IMR-90 (cell line): Measurements from ENCODE around the gene ZDHHC7. TPM values are rescaled to one million over a fixed set of nuclear protein-coding genes. Genes with fewer than 3 reads are reported as not detected.

Source experiments
- ATAC-seq: fragments of 200-7000 bp; cut with Tn5 transposase; 2 replicates; pipeline ENCODE4 v1.9.1; 2020; ENCODE audit warnings: low read depth, mild to moderate bottlenecking, moderate library complexity
- BruUV-seq: library from RNA; stranded (reverse); fragments of 400-500 nt; replicated peaks from 2 replicates; lab custom pipeline; 2021; lab: Mats Ljungman, UMichigan
- CTCF ChIA-PET: fragments of 300-600 bp; formaldehyde crosslinking; extraction: SDS; loops from one replicate; lab custom pipeline; 2021; ENCODE audit warnings: antibody characterized with exemption; lab: Yijun Ruan, JAX
- POLR2A ChIA-PET: fragments of 300-600 bp; sonication (Branson Sonifier 250); formaldehyde crosslinking; loops from one replicate; lab custom pipeline; 2022; ENCODE audit warnings: antibody characterized with exemption; ENCODE audit not compliant: unreplicated experiment; lab: Charles Lee
- DNase-seq: peaks from one replicate; pipeline ENCODE4 v3.0.0; 2013
- H2AFZ ChIP-seq: replicated peaks from 2 replicates; pipeline ENCODE3; 2013; ENCODE audit warnings: low read length, mild to moderate bottlenecking; ENCODE audit not compliant: poor library complexity
- H2AK5ac ChIP-seq: 2 replicates; pipeline ENCODE4 v1.6.1; 2013; ENCODE audit warnings: low read depth, low read length, inconsistent platforms
- H2AK9ac ChIP-seq: replicated peaks from 2 replicates; pipeline ENCODE3; 2013; ENCODE audit warnings: mild to moderate bottlenecking, low read depth, low read length, moderate library complexity; ENCODE audit not compliant: poor library complexity
- H2BK120ac ChIP-seq: 2 replicates; pipeline ENCODE4 v1.6.1; 2013; ENCODE audit warnings: low read depth, low read length, inconsistent platforms
- H2BK15ac ChIP-seq: 3 replicates; pipeline ENCODE4 v1.6.1; 2013; ENCODE audit warnings: low read depth, low read length, inconsistent platforms
- H2BK20ac ChIP-seq: 2 replicates; pipeline ENCODE4 v1.6.1; 2013; ENCODE audit warnings: low read depth, mild to moderate bottlenecking, inconsistent platforms, low read length, moderate library complexity
- H2BK5ac ChIP-seq: 2 replicates; pipeline ENCODE4 v1.6.1; 2013; ENCODE audit warnings: mild to moderate bottlenecking, low read depth, low read length, inconsistent platforms; ENCODE audit not compliant: poor library complexity, severe bottlenecking
- H3K14ac ChIP-seq: replicated peaks from 2 replicates; pipeline ENCODE4 v1.6.1; 2013; ENCODE audit warnings: low read depth, low read length, inconsistent platforms
- H3K18ac ChIP-seq: 2 replicates; pipeline ENCODE4 v1.6.1; 2013; ENCODE audit warnings: low read depth, low read length, control low read depth
- H3K23ac ChIP-seq: 2 replicates; pipeline ENCODE4 v1.6.1; 2013; ENCODE audit warnings: low read depth, low read length, inconsistent platforms
- H3K27ac ChIP-seq: 2 replicates; pipeline ENCODE4 v1.5.1; 2013; ENCODE audit warnings: mild to moderate bottlenecking, control low read depth, low read length; ENCODE audit not compliant: insufficient read depth
- H3K27me3 ChIP-seq: 2 replicates; pipeline ENCODE4 v1.6.1; 2013; ENCODE audit warnings: low read length; ENCODE audit not compliant: control insufficient read depth, insufficient read depth
- H3K36me3 ChIP-seq: 2 replicates; pipeline ENCODE4 v1.6.1; 2013; ENCODE audit warnings: low read length, mixed read lengths; ENCODE audit not compliant: control insufficient read depth, insufficient read depth
- H3K4ac ChIP-seq: 2 replicates; pipeline ENCODE4 v1.6.1; 2013; ENCODE audit warnings: low read depth, low read length, inconsistent platforms
- H3K4me1 ChIP-seq: 2 replicates; pipeline ENCODE4 v1.6.1; 2013; ENCODE audit warnings: low read length, mixed read lengths; ENCODE audit not compliant: control insufficient read depth, insufficient read depth
- H3K4me2 ChIP-seq: 2 replicates; pipeline ENCODE4 v1.6.1; 2013; ENCODE audit warnings: low read depth, mild to moderate bottlenecking, control low read depth, low read length, moderate library complexity
- H3K4me3 ChIP-seq: 2 replicates; pipeline ENCODE4 v1.5.1; 2013; ENCODE audit warnings: low read depth, mild to moderate bottlenecking, control low read depth, low read length, moderate library complexity; ENCODE audit not compliant: insufficient read depth
- H3K56ac ChIP-seq: 2 replicates; pipeline ENCODE4 v1.6.1; 2013; ENCODE audit warnings: low read length, inconsistent platforms; ENCODE audit not compliant: insufficient read depth; ENCODE audit errors: extremely low read depth
- H3K79me1 ChIP-seq, 2 experiments: 2 replicates each; pipeline ENCODE4 v1.6.1; 2013; ENCODE audit warnings: low read length in 2 of 2, inconsistent platforms in 1 of 2, low read depth in 1 of 2
- H3K9ac ChIP-seq: 2 replicates; pipeline ENCODE4 v1.6.1; 2013; ENCODE audit warnings: low read depth, low read length, control low read depth
- H3K9me1 ChIP-seq: 2 replicates; pipeline ENCODE4 v1.6.1; 2013; ENCODE audit warnings: low read length, inconsistent platforms; ENCODE audit not compliant: insufficient read depth
- H3K9me3 ChIP-seq: 2 replicates; pipeline ENCODE4 v1.6.1; 2013; ENCODE audit warnings: low read length; ENCODE audit not compliant: control insufficient read depth, insufficient read depth
- H4K20me1 ChIP-seq: 2 replicates; pipeline ENCODE4 v1.6.1; 2013; ENCODE audit warnings: low read length, inconsistent platforms; ENCODE audit not compliant: insufficient read depth
- H4K5ac ChIP-seq: 2 replicates; pipeline ENCODE4 v1.6.1; 2013; ENCODE audit warnings: mild to moderate bottlenecking, low read depth, low read length, control low read depth
- H4K8ac ChIP-seq, 2 experiments: 2 replicates each; pipeline ENCODE4 v1.6.1; 2013; ENCODE audit warnings: low read depth in 2 of 2, low read length in 2 of 2, control low read depth in 1 of 2, inconsistent platforms in 1 of 2
- H4K91ac ChIP-seq: 2 replicates; pipeline ENCODE4 v1.6.1; 2013; ENCODE audit warnings: low read depth, low read length, inconsistent platforms; ENCODE audit not compliant: insufficient read depth
- BHLHE40 ChIP-seq: fragments of 150-350 bp; IDR thresholded peaks from 2 replicates; pipeline ENCODE4 v1.6.1; 2016; ENCODE audit warnings: mild to moderate bottlenecking, low read depth, low read length
- CHD1 ChIP-seq: IDR thresholded peaks from 2 replicates; pipeline ENCODE4 v1.6.1; 2012; ENCODE audit warnings: low read depth, low read length, improper control_type of control experiment
- FOS ChIP-seq: fragments of 150-350 bp; IDR thresholded peaks from 2 replicates; pipeline ENCODE4 v1.6.1; 2016; ENCODE audit warnings: low read depth, low read length
- MAFK ChIP-seq: IDR thresholded peaks from 2 replicates; pipeline ENCODE4 v1.6.1; 2012; ENCODE audit warnings: low read depth, low read length, improper control_type of control experiment
- POLR2A ChIP-seq: IDR thresholded peaks from 2 replicates; pipeline ENCODE4 v1.6.1; 2012; ENCODE audit warnings: mild to moderate bottlenecking, low read depth, low read length
- RCOR1 ChIP-seq: IDR thresholded peaks from 2 replicates; pipeline ENCODE4 v1.6.1; 2012; ENCODE audit warnings: mild to moderate bottlenecking, low read length, improper control_type of control experiment; ENCODE audit not compliant: insufficient replicate concordance
- RFX5 ChIP-seq: IDR thresholded peaks from 2 replicates; pipeline ENCODE4 v1.8.0; 2012; ENCODE audit warnings: low read depth, mild to moderate bottlenecking, low read length, moderate library complexity
- WGBS, 2 experiments: methylation state at CpG; one replicate each; pipeline versions ENCODE4 v1.1.5 to v1.1.7; 2013; ENCODE audit warnings: missing lambda C conversion rate in 2 of 2; ENCODE audit not compliant: insufficient read length in 1 of 2; ENCODE audit errors: extremely low coverage in 2 of 2; 5-methylcytosine and 5-hydroxymethylcytosine counted together
- dilution Hi-C: fragments of 300-500 bp; cut with HindIII; formaldehyde crosslinking; loops from one replicate; pipeline ENCODE4 v1.14.3; 2018; ENCODE audit warnings: low sequenced_read_pairs; ENCODE audit not compliant: unreplicated experiment
- in situ Hi-C: fragments of 300-500 bp; cut with MboI; formaldehyde crosslinking; loops from 3 replicates; pipeline ENCODE4 v1.14.3; 2019; ENCODE audit warnings: low sequenced_read_pairs, inconsistent platforms, mixed read lengths
- intact Hi-C: fragments of 100-400 bp; cut with micrococcal nuclease; formaldehyde crosslinking; loops from 2 replicates; pipeline ENCODE4 v1.10.0; 2022
- polyA plus RNA-seq, 3 experiments: library from polyadenylated mRNA; depleted of rRNA; stranded (reverse); fragments of >200 nt; gene quantifications; 2 replicates each; pipeline ENCODE4 v1.2.3, GENCODE V29; 2012; ENCODE audit warnings: low replicate concordance in 1 of 3
- total RNA-seq: library from RNA; depleted of rRNA; stranded (reverse); fragments of >200 nt; gene quantifications from 2 replicates; pipeline ENCODE4 v1.2.3, GENCODE V29; 2012

The ZDHHC7 gene
- total and polyA plus RNA-seq, 2 of the 4 experiments (the other 2 are of a cell fraction): 80.1 to 97.1 TPM

DNA sequence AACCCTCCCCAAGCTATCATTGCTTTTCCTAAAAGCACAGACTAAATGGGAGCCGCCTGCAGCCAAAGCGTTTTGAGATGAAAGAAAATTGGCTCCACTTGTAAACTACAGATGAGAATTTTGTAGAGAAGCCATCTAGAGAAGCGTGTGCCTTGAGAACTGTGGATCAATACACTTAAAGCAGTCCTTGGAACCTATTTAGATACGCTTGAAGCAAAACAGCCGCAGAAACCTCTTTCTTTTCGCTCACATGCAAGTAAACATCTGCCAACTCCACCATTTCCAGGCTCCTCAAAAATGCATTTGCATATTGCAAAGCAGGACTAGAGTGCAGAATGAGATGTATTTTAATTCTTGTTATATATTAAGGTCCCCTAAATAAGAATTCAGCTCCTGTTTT lies 29.4 kb upstream of the ZDHHC7 start:
- no peak overlapping the region for H3K9ac ChIP-seq
- no peak overlapping the region for H3K4me3 ChIP-seq
- dilution Hi-C loops (no loop called here), in situ Hi-C loops (no loop called here), intact Hi-C loops (no loop called here)
- peaks cover 5% of the 10 kb centered on the region; the same call in 1 of the 2 replicates for H4K20me1 ChIP-seq
- H3K4me2 ChIP-seq: no peak overlapping the region
- ChIA-PET POLR2A (no interaction called here), CTCF (no interaction called here)
- no peaks in the 10 kb centered on the region; the same call in 1 of the 2 replicates for H3K27me3 ChIP-seq
- H2AFZ ChIP-seq: no peak overlapping the region
- H2BK5ac ChIP-seq: no peak overlapping the region
- no TSS peak for BruUV-seq
- H4K8ac ChIP-seq: no peak overlapping the region
- no peak overlapping the region for H3K14ac ChIP-seq
- H2BK15ac ChIP-seq: no peak overlapping the region
- WGBS, 2 experiments: 67% methylated on average over 1 of the region's 6 CpGs; no CpG with 5 or more reads in 1 of the 2 experiments
- no peak overlapping the region for H3K23ac ChIP-seq
- H3K27ac ChIP-seq: no peak overlapping the region
- peaks cover 12% of the 10 kb centered on the region for H3K9me1 ChIP-seq
- no peak overlapping the region for H3K18ac ChIP-seq
- H3K4ac ChIP-seq: no peak overlapping the region
- H2AK9ac ChIP-seq: no peak overlapping the region
- no peak overlapping the region for H4K5ac ChIP-seq
- H4K91ac ChIP-seq: no peak overlapping the region
- no peaks in the 10 kb centered on the region for H3K9me3 ChIP-seq
- DNase-seq (no peak), ATAC-seq (no peak)
- H3K56ac ChIP-seq: no peak overlapping the region
- H2AK5ac ChIP-seq: no peak overlapping the region
- TF ChIP-seq BHLHE40: no peak
- TF ChIP-seq POLR2A: no peak
- TF ChIP-seq MAFK: no peak
- no peak for TF ChIP-seq FOS
- TF ChIP-seq RFX5: no peak
- no peak for TF ChIP-seq CHD1
- no peak for TF ChIP-seq RCOR1
- peaks cover 7 to 30% of the 10 kb centered on the region in 2 experiments; a peak in 3 of 4 replicates for H3K79me1 ChIP-seq
- peaks cover 5% of the 10 kb centered on the region for H3K4me1 ChIP-seq
- no peak overlapping the region for H2BK20ac ChIP-seq
- H2BK120ac ChIP-seq: no peak overlapping the region
- peaks cover 1% of the 10 kb centered on the region; the same call in 1 of the 2 replicates for H3K36me3 ChIP-seq
